ENCODE measurements around the gene GABRG3. TPM values are rescaled to one million over a fixed set of nuclear protein-coding genes. Genes with fewer than 3 reads are reported as not detected.

Gene GABRG3
- total and polyA plus RNA-seq, 12 donors: not detected

- Histone ChIP-seq H3K27ac (no peak overlapping the region), H3K4me3 (no peak overlapping the region), H3K27me3 (peaks cover 0 to 9% (median 0%) of the 10 kb centered on the region in 7 donors), H3K36me3 (no peaks in the 10 kb centered on the region), H3K9me3 (peaks cover 0 to 44% (median 0%) of the 10 kb centered on the region in 11 donors), H3K4me1 (no peaks in the 10 kb centered on the region)
- 88 to 92% methylated on average over 3 of the region's 3 CpGs for WGBS, 2 donors
- intact Hi-C loops (cut with DNase I): no loop called here
- DNase-seq: no peak
- no peak for ATAC-seq
- no peak for TF ChIP-seq CTCF (IDR thresholded peaks at IDR 0.05)
These were observed 604.5 kb downstream of the GABRG3 start for GRCh38 chr15:27575521-27575920.

GRCh38 chr15:27576576-27576975 lies 605.6 kb downstream of the GABRG3 start:
- 90 to 91% methylated on average over 1 of the region's 1 CpG for WGBS, 2 donors
- no peak for TF ChIP-seq CTCF (IDR thresholded peaks at IDR 0.05)
- no peak overlapping the region for H3K4me3 ChIP-seq
- intact Hi-C loops (cut with DNase I): no loop called here
- H3K4me1 ChIP-seq: no peaks in the 10 kb centered on the region
- DNase-seq (no peak), ATAC-seq (no peak)
- peaks cover 0 to 46% (median 0%) of the 10 kb centered on the region in 11 donors for H3K9me3 ChIP-seq
- peaks cover 0 to 9% (median 0%) of the 10 kb centered on the region in 7 donors for H3K27me3 ChIP-seq
- no peak overlapping the region for H3K27ac ChIP-seq
- no peaks in the 10 kb centered on the region for H3K36me3 ChIP-seq

GRCh38 chr15:27579738-27580137 lies 608.8 kb downstream of the GABRG3 start:
- H3K27me3 ChIP-seq: peaks cover 0 to 2% (median 0%) of the 10 kb centered on the region in 7 donors
- H3K36me3 ChIP-seq: no peaks in the 10 kb centered on the region
- 93% methylated on average over 5 of the region's 5 CpGs for WGBS, 2 donors
- intact Hi-C loops (cut with DNase I): no loop called here
- H3K4me1 ChIP-seq: no peaks in the 10 kb centered on the region
- no peak for TF ChIP-seq CTCF (IDR thresholded peaks at IDR 0.05)
- H3K4me3 ChIP-seq: no peak overlapping the region
- DNase-seq: no peak
- no peak for ATAC-seq
- no peak overlapping the region for H3K27ac ChIP-seq
- H3K9me3 ChIP-seq: peaks cover 0 to 35% (median 0%) of the 10 kb centered on the region in 11 donors

- 58 to 63% methylated on average over 5 of the region's 5 CpGs for WGBS, 2 donors
- intact Hi-C loops (cut with DNase I): no loop called here
These were observed 611.9 kb downstream of the GABRG3 start for GRCh38 chr15:27582726-27583410.

More at GRCh38 chr15:27582726-27583410, 611.9 kb downstream of the GABRG3 start:
- Histone ChIP-seq H3K27me3 (peaks cover 0 to 9% (median 0%) of the 10 kb centered on the region in 7 donors), H3K4me1 (no peaks in the 10 kb centered on the region), H3K27ac (no peak overlapping the region), H3K9me3 (peaks cover 0 to 15% (median 0%) of the 10 kb centered on the region in 11 donors), H3K4me3 (no peak overlapping the region), H3K36me3 (no peaks in the 10 kb centered on the region)
- TF ChIP-seq CTCF (IDR thresholded peaks at IDR 0.05): no peak
- no peak for DNase-seq
- no peak for ATAC-seq
